ENCODE results near the gene FAM149A. TPM values are rescaled to one million over a fixed set of nuclear protein-coding genes. Genes with fewer than 3 reads are reported as not detected.
A peak's percentile ranks its signal among the peaks of the same experiment; 100 is the strongest.

The FAM149A gene
- polyA plus RNA-seq, 1 donor (not counting 4 experiments of a cell fraction or from before 2014, with no cell fraction given) = 0.41 TPM

- Histone ChIP-seq H3K36me3 (ENCODE audit: control insufficient read depth in 2 of 2, extremely low read depth in 1 of 2, insufficient read depth in 2 of 2, low read length in 2 of 2) (no peaks in the 10 kb centered on the region), H3K9me3 (ENCODE audit: control insufficient read depth, low read depth, low read length) (no peaks in the 10 kb centered on the region), H3K9ac (ENCODE audit: control insufficient read depth, extremely low read depth, insufficient read depth, low read length) (no peak overlapping the region), H3K4me3 (ENCODE audit: control insufficient read depth in 2 of 3, extremely low read depth in 1 of 3, insufficient read depth in 2 of 3, low read depth in 1 of 3, low read length in 3 of 3) (no peak overlapping the region), H3K4me1 (ENCODE audit: control insufficient read depth, extremely low read depth, insufficient read depth, low read length) (no peaks in the 10 kb centered on the region), H3K79me2 (ENCODE audit: control insufficient read depth, insufficient read depth, low read length) (no peaks in the 10 kb centered on the region), H3K9me1 (ENCODE audit: control insufficient read depth, extremely low read depth, insufficient read depth, low read length) (no peaks in the 10 kb centered on the region), H3K27me3 (ENCODE audit: control insufficient read depth, extremely low read depth, insufficient read depth, low read length) (no peaks in the 10 kb centered on the region), H4K20me1 (ENCODE audit: control insufficient read depth, extremely low read depth, insufficient read depth, low read length) (no peaks in the 10 kb centered on the region), H2AFZ (ENCODE audit: control insufficient read depth, low read length) (no peak overlapping the region), H3K27ac (ENCODE audit: control insufficient read depth, insufficient read depth, low read length) (no peak overlapping the region), H3K4me2 (ENCODE audit: control insufficient read depth, extremely low read depth, insufficient read depth, low read depth, low read length) (no peak overlapping the region)
- FAIRE-seq = no peak
- no peak for TF ChIP-seq CTCF (optimal IDR thresholded peaks at IDR 0.05 in 1 of 3, IDR thresholded peaks at IDR 0.05 in 1 of 3, conservative IDR thresholded peaks at IDR 0.05 in 1 of 3; ENCODE audit: extremely low read depth in 1 of 3, insufficient read depth in 2 of 3, low read length in 3 of 3)
- no peak for TF ChIP-seq EZH2 (IDR thresholded peaks at IDR 0.05; ENCODE audit: low read length)
- dilution Hi-C loops (cut with MboI; ENCODE audit: extremely low pct_ligation_motif_present, low sequenced_read_pairs) = no loop called here
- no peak for DNase-seq (ENCODE audit: low read depth, low spot score)
Observed at GRCh38 chr4:186134861-186135260, 30.4 kb downstream of the FAM149A start.

- no peak for DNase-seq (ENCODE audit: low read depth, low spot score)
- H3K9ac ChIP-seq (ENCODE audit: control insufficient read depth, extremely low read depth, insufficient read depth, low read length) = no peak overlapping the region
- no peak overlapping the region for H3K27ac ChIP-seq (ENCODE audit: control insufficient read depth, insufficient read depth, low read length)
- H2AFZ ChIP-seq (ENCODE audit: control insufficient read depth, low read length) = no peak overlapping the region
- H3K4me1 ChIP-seq (ENCODE audit: control insufficient read depth, extremely low read depth, insufficient read depth, low read length) = no peaks in the 10 kb centered on the region
- H3K79me2 ChIP-seq (ENCODE audit: control insufficient read depth, insufficient read depth, low read length) = no peaks in the 10 kb centered on the region
- H3K36me3 ChIP-seq (ENCODE audit: control insufficient read depth in 2 of 2, extremely low read depth in 1 of 2, insufficient read depth in 2 of 2, low read length in 2 of 2) = no peaks in the 10 kb centered on the region
- dilution Hi-C loops (cut with MboI; ENCODE audit: extremely low pct_ligation_motif_present, low sequenced_read_pairs) = no loop called here
- H3K4me2 ChIP-seq (ENCODE audit: control insufficient read depth, extremely low read depth, insufficient read depth, low read depth, low read length) = no peak overlapping the region
- no peaks in the 10 kb centered on the region for H3K9me3 ChIP-seq (ENCODE audit: control insufficient read depth, low read depth, low read length)
- no peak overlapping the region for H3K4me3 ChIP-seq (ENCODE audit: control insufficient read depth in 2 of 3, extremely low read depth in 1 of 3, insufficient read depth in 2 of 3, low read depth in 1 of 3, low read length in 3 of 3)
- FAIRE-seq = no peak
- peak in 2 of 3 experiments; percentile 39 to 41 for TF ChIP-seq CTCF (optimal IDR thresholded peaks at IDR 0.05 in 1 of 3, IDR thresholded peaks at IDR 0.05 in 1 of 3, conservative IDR thresholded peaks at IDR 0.05 in 1 of 3; ENCODE audit: extremely low read depth in 1 of 3, insufficient read depth in 2 of 3, low read length in 3 of 3)
- TF ChIP-seq EZH2 (IDR thresholded peaks at IDR 0.05; ENCODE audit: low read length) = no peak
- no peaks in the 10 kb centered on the region for H4K20me1 ChIP-seq (ENCODE audit: control insufficient read depth, extremely low read depth, insufficient read depth, low read length)
- H3K27me3 ChIP-seq (ENCODE audit: control insufficient read depth, extremely low read depth, insufficient read depth, low read length) = no peaks in the 10 kb centered on the region
- H3K9me1 ChIP-seq (ENCODE audit: control insufficient read depth, extremely low read depth, insufficient read depth, low read length) = no peaks in the 10 kb centered on the region
Observed at GRCh38 chr4:186137196-186137794, 32.8 kb downstream of the FAM149A start.

Data from keratinocyte (primary cell).